Ovary (tissue), 3 donors: ENCODE data around the gene PAK1.

ENCODE experiments used
- EP300 ChIP-seq: sonication (generic); formaldehyde crosslinking; IDR thresholded peaks from one replicate; pipeline ENCODE4 v1.6.1; 2017; ENCODE audit warnings: antibody characterized with exemption
- POLR2A ChIP-seq: fragments of 450-650 bp; IDR thresholded peaks from one replicate; pipeline ENCODE4 v1.6.1; 2017; ENCODE audit warnings: antibody characterized with exemption, mild to moderate bottlenecking, moderate library complexity
- TF ChIP-seq, protein P1 (sequence below), 3 donors: fragments of 450-650 bp in 2 of 3; fragments of 200-600 bp in 1 of 3; IDR thresholded peaks; one replicate each; pipeline versions ENCODE4 v1.5.1 to v1.8.0; 2016 to 2022; ENCODE audit warnings: antibody characterized with exemption in 3 of 3, mild to moderate bottlenecking in 1 of 3
- donor health status: DM: no; HTN: no; CAD: no.

DNA sequence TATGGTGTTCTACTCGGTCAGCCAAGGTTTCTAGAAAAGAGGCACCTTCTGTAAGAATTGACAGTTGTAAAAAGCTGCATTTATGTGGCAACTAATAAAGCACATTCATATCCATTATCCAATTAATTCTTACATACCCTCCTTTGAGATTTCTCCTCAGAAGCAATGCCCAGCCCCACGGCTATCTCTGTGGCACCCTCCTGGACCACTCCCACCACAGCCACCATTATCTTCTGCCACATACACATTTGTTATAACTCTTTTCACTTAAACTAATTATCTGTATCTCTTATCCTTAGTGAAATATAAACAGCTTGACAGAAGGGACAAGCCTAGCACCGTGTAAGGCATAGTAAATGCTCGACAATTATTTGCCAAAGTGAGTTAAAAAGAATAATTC is 48.5 kb downstream of the PAK1 start:
- TF ChIP-seq, protein P1, sequence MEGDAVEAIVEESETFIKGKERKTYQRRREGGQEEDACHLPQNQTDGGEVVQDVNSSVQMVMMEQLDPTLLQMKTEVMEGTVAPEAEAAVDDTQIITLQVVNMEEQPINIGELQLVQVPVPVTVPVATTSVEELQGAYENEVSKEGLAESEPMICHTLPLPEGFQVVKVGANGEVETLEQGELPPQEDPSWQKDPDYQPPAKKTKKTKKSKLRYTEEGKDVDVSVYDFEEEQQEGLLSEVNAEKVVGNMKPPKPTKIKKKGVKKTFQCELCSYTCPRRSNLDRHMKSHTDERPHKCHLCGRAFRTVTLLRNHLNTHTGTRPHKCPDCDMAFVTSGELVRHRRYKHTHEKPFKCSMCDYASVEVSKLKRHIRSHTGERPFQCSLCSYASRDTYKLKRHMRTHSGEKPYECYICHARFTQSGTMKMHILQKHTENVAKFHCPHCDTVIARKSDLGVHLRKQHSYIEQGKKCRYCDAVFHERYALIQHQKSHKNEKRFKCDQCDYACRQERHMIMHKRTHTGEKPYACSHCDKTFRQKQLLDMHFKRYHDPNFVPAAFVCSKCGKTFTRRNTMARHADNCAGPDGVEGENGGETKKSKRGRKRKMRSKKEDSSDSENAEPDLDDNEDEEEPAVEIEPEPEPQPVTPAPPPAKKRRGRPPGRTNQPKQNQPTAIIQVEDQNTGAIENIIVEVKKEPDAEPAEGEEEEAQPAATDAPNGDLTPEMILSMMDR (IDR thresholded peaks at IDR 0.05), result no peak
- TF ChIP-seq POLR2A, result no peak
- TF ChIP-seq EP300, result no peak
